ENCODE results near the gene CAMSAP1. TPM values are rescaled to one million over a fixed set of nuclear protein-coding genes. Genes with fewer than 3 reads are reported as not detected.

CAMSAP1 gene
- polyA plus RNA-seq, 1 donor from 2014 or later, result 58.5 TPM

- H2AFZ ChIP-seq (ENCODE audit: low read depth, low read length), result no peak overlapping the region
- H4K20me1 ChIP-seq (ENCODE audit: insufficient read depth), result peaks cover 9% of the 10 kb centered on the region
These were observed 11.1 kb downstream of the CAMSAP1 start for GRCh38 chr9:135896205-135896604.

GRCh38 chr9:135895202-135895848 is 12.0 kb downstream of the CAMSAP1 start:
- Histone ChIP-seq H3K9ac (ENCODE audit: low read length) (no peak overlapping the region), H4K20me1 (ENCODE audit: insufficient read depth) (peaks cover 18% of the 10 kb centered on the region), H3K9me3 (ENCODE audit: low read length) (peaks cover 18% of the 10 kb centered on the region), H2AFZ (ENCODE audit: low read depth, low read length) (no peak overlapping the region), H3K36me3 (ENCODE audit: insufficient read depth, low read length) (peaks cover 7% of the 10 kb centered on the region), H3K9me2 (ENCODE audit: insufficient read depth, low read length) (no peaks in the 10 kb centered on the region), H3K79me2 (replicated peaks; ENCODE audit: insufficient read depth, low read length) (peaks cover 98% of the 10 kb centered on the region), H3K4me2 (ENCODE audit: low read length) (no peak overlapping the region), H3K27ac (ENCODE audit: low read length) (no peak overlapping the region), H3F3A (ENCODE audit: insufficient read depth, low read length, poor library complexity, severe bottlenecking) (no peaks in the 10 kb centered on the region), H3K4me3 (ENCODE audit: low read length) (no peak overlapping the region), H3K27me3 (ENCODE audit: insufficient read depth, low read depth, low read length) (no peaks in the 10 kb centered on the region)
- TF ChIP-seq SMC3 (conservative IDR thresholded peaks at IDR 0.05; ENCODE audit: poor library complexity), result no peak
- TF ChIP-seq EP300 (conservative IDR thresholded peaks at IDR 0.05; ENCODE audit: poor library complexity, severe bottlenecking), result no peak
- TF ChIP-seq RAD21 (conservative IDR thresholded peaks at IDR 0.05), result no peak
- no peak for TF ChIP-seq TAF1 (IDR thresholded peaks at IDR 0.05; ENCODE audit: low read depth)
- no peak for TF ChIP-seq POLR2AphosphoS5 (IDR thresholded peaks at IDR 0.05)
- TF ChIP-seq EZH2 (IDR thresholded peaks at IDR 0.05; ENCODE audit: borderline replicate concordance, insufficient read depth, low read length, poor library complexity, severe bottlenecking), result no peak
- TF ChIP-seq REST (IDR thresholded peaks at IDR 0.05; ENCODE audit: borderline replicate concordance), result no peak
- no peak for TF ChIP-seq MXI1 (conservative IDR thresholded peaks at IDR 0.05; ENCODE audit: poor library complexity, severe bottlenecking)

More at GRCh38 chr9:135896205-135896604, 11.1 kb downstream of the CAMSAP1 start:
- no peak overlapping the region for H3K4me2 ChIP-seq (ENCODE audit: low read length)
- H3K9me3 ChIP-seq (ENCODE audit: low read length), result peaks cover 18% of the 10 kb centered on the region
- no peaks in the 10 kb centered on the region for H3K27me3 ChIP-seq (ENCODE audit: insufficient read depth, low read depth, low read length)
- peaks cover 7% of the 10 kb centered on the region for H3K36me3 ChIP-seq (ENCODE audit: insufficient read depth, low read length)
- H3K27ac ChIP-seq (ENCODE audit: low read length), result no peak overlapping the region
- H3K79me2 ChIP-seq (replicated peaks; ENCODE audit: insufficient read depth, low read length), result peaks cover 98% of the 10 kb centered on the region
- H3K9me2 ChIP-seq (ENCODE audit: insufficient read depth, low read length), result no peaks in the 10 kb centered on the region
- H3K9ac ChIP-seq (ENCODE audit: low read length), result no peak overlapping the region
- no peak overlapping the region for H3K4me3 ChIP-seq (ENCODE audit: low read length)
- no peaks in the 10 kb centered on the region for H3F3A ChIP-seq (ENCODE audit: insufficient read depth, low read length, poor library complexity, severe bottlenecking)
- TF ChIP-seq TAF1 (IDR thresholded peaks at IDR 0.05; ENCODE audit: low read depth) (no peak), SMC3 (conservative IDR thresholded peaks at IDR 0.05; ENCODE audit: poor library complexity) (no peak), MXI1 (conservative IDR thresholded peaks at IDR 0.05; ENCODE audit: poor library complexity, severe bottlenecking) (no peak), REST (IDR thresholded peaks at IDR 0.05; ENCODE audit: borderline replicate concordance) (no peak), RAD21 (conservative IDR thresholded peaks at IDR 0.05) (no peak), EP300 (conservative IDR thresholded peaks at IDR 0.05; ENCODE audit: poor library complexity, severe bottlenecking) (no peak), POLR2AphosphoS5 (IDR thresholded peaks at IDR 0.05) (no peak), CTCF (IDR thresholded peaks at IDR 0.05; ENCODE audit: poor library complexity, severe bottlenecking) (no peak)

All from neural cell (in vitro differentiated cells).